Karpas-422 (cell line): ENCODE data around the gene RGS18. TPM values are rescaled to one million over a fixed set of nuclear protein-coding genes. Genes with fewer than 3 reads are reported as not detected.
A peak's percentile ranks its signal among the peaks of the same experiment; 100 is the strongest.
"Not testable (repeated sequence)": the region's sequence is repeated elsewhere in the genome, so short reads cannot be mapped to it uniquely, and the experiment has no call there.

Experiments
- DNase-seq: peaks from one replicate; pipeline ENCODE4 v3.0.0-alpha.2; 2015
- H2AFZ ChIP-seq: fragments of 200-600 bp; sonication (generic); 2 replicates; pipeline ENCODE4 v1.6.1; 2014; ENCODE audit warnings: antibody characterized with exemption, low read length, mixed read lengths
- H3K27ac ChIP-seq: fragments of 200-600 bp; sonication (generic); 2 replicates; pipeline ENCODE4 v1.5.1; 2014; ENCODE audit warnings: mild to moderate bottlenecking, low read length, moderate library complexity
- H3K27me3 ChIP-seq: fragments of 200-600 bp; sonication (generic); 2 replicates; pipeline ENCODE4 v1.6.1; 2014; ENCODE audit warnings: low read length, mixed read lengths
- H3K36me3 ChIP-seq: fragments of 200-600 bp; sonication (generic); 2 replicates; pipeline ENCODE4 v1.6.1; 2014; ENCODE audit warnings: low read length, mixed read lengths; ENCODE audit not compliant: insufficient read depth
- H3K4me1 ChIP-seq: fragments of 200-600 bp; sonication (generic); 2 replicates; pipeline ENCODE4 v1.6.1; 2014; ENCODE audit warnings: mild to moderate bottlenecking, low read length, mixed read lengths
- H3K4me2 ChIP-seq: fragments of 200-600 bp; sonication (generic); 2 replicates; pipeline ENCODE4 v1.6.1; 2014; ENCODE audit warnings: low read length, low read depth, mild to moderate bottlenecking; ENCODE audit not compliant: poor library complexity, severe bottlenecking
- H3K4me3 ChIP-seq: fragments of 200-600 bp; sonication (generic); 2 replicates; pipeline ENCODE4 v1.5.1; 2014; ENCODE audit warnings: mild to moderate bottlenecking, antibody characterized with exemption, low read length, mixed read lengths
- H3K79me2 ChIP-seq: fragments of 200-600 bp; sonication (generic); 2 replicates; pipeline ENCODE4 v1.6.1; 2014; ENCODE audit warnings: mild to moderate bottlenecking, low read length, mixed read lengths
- H3K9ac ChIP-seq: fragments of 200-600 bp; sonication (generic); 2 replicates; pipeline ENCODE4 v1.6.0; 2014; ENCODE audit warnings: low read length
- H3K9me2 ChIP-seq: fragments of 200-600 bp; sonication (generic), shearing (Covaris generic); replicated peaks from 2 replicates; pipeline ENCODE4 v1.6.0; 2014; ENCODE audit warnings: mild to moderate bottlenecking, low read length, moderate library complexity; ENCODE audit not compliant: insufficient read depth
- H3K9me3 ChIP-seq: fragments of 300-700, 200-600 bp; sonication (generic); 2 replicates; pipeline ENCODE4 v1.6.1; 2014; ENCODE audit warnings: low read length, mixed read lengths
- H4K20me1 ChIP-seq: fragments of 200-600 bp; sonication (generic); 2 replicates; pipeline ENCODE4 v1.6.1; 2014; ENCODE audit warnings: mild to moderate bottlenecking, antibody characterized with exemption, low read length, low read depth; ENCODE audit not compliant: insufficient read depth
- total RNA-seq: library from RNA; depleted of rRNA; stranded (reverse); fragments of >200 nt; shearing (Covaris generic); gene quantifications from 2 replicates; pipeline ENCODE4 v1.2.3, GENCODE V29; 2014; ENCODE audit warnings: low replicate concordance

The RGS18 gene
- total RNA-seq, 1 experiment from 2014 or later, result 47.3 TPM

DNA sequence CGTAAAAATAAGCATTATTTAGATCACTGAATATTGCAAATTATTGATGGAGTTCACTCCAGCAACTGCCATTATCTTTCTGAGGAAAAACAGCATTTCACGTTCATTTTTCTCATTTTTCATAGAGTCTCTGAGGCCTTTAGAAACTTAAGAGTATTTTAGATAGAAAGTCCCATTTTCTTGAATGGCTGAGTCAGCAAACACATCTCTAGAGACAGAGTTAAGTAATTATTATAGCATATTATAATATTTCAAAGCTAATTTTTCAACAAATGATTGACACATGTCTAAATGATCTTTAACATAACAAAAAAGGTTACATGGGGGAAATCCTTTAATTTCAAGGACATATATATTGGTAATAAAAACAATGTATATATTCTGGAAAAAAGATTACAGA lies 31.8 kb downstream of the RGS18 start:
- H3K36me3 ChIP-seq, result no peaks in the 10 kb centered on the region
- no peaks in the 10 kb centered on the region for H3K9me3 ChIP-seq
- DNase-seq, result no peak
- no peak overlapping the region for H3K4me3 ChIP-seq
- no peaks in the 10 kb centered on the region for H3K79me2 ChIP-seq
- no peak overlapping the region for H3K27ac ChIP-seq
- no peaks in the 10 kb centered on the region for H4K20me1 ChIP-seq
- H3K4me1 ChIP-seq, result peaks cover 40% of the 10 kb centered on the region
- H3K27me3 ChIP-seq, result no peaks in the 10 kb centered on the region
- no peak overlapping the region for H3K4me2 ChIP-seq
- H3K9me2 ChIP-seq, result no peaks in the 10 kb centered on the region
- H3K9ac ChIP-seq, result no peak overlapping the region
- peak overlapping the region; percentile 51; the same call in 1 of the 2 replicates for H2AFZ ChIP-seq

DNA sequence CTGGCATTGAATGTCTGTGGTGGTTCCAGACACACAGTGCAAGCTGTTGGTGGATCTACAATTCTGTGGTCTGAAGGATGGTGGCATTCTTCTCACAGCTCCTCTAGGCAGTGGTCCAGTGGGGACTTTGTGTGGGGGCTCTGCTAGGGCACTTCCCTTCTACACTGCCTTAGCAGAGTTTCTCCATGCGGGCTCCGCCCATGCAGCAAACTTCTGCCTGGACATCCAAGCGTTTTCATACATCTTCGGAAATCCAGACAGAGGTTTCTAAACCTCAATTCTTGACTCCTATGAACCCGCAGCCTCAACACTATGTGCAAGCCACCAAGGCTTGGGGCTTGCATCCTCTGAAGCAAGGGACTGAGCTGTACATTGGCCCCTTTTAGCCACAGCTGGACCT lies 43.0 kb downstream of the RGS18 start:
- H2AFZ ChIP-seq, result no peak overlapping the region
- no peak overlapping the region for H3K9ac ChIP-seq
- H3K4me3 ChIP-seq, result no peak overlapping the region
- H3K79me2 ChIP-seq, result no peaks in the 10 kb centered on the region
- H3K4me1 ChIP-seq, result peaks cover 9% of the 10 kb centered on the region
- H3K27ac ChIP-seq, result no peak overlapping the region
- no peak for DNase-seq
- no peaks in the 10 kb centered on the region for H4K20me1 ChIP-seq
- no peak overlapping the region for H3K4me2 ChIP-seq
- no peaks in the 10 kb centered on the region for H3K27me3 ChIP-seq
- H3K9me3 ChIP-seq, result no peaks in the 10 kb centered on the region
- H3K36me3 ChIP-seq, result no peaks in the 10 kb centered on the region
- H3K9me2 ChIP-seq, result no peaks in the 10 kb centered on the region

GRCh38 chr1:192224396-192224795 lies 66.1 kb downstream of the RGS18 start:
- Histone ChIP-seq H3K4me1 (no peaks in the 10 kb centered on the region), H3K9me2 (no peaks in the 10 kb centered on the region), H3K36me3 (no peaks in the 10 kb centered on the region), H3K4me2 (no peak overlapping the region), H2AFZ (no peak overlapping the region), H3K27me3 (no peaks in the 10 kb centered on the region), H4K20me1 (no peaks in the 10 kb centered on the region), H3K4me3 (no peak overlapping the region), H3K9me3 (no peaks in the 10 kb centered on the region), H3K9ac (no peak overlapping the region), H3K79me2 (no peaks in the 10 kb centered on the region), H3K27ac (no peak overlapping the region)
- DNase-seq, result no peak

DNA sequence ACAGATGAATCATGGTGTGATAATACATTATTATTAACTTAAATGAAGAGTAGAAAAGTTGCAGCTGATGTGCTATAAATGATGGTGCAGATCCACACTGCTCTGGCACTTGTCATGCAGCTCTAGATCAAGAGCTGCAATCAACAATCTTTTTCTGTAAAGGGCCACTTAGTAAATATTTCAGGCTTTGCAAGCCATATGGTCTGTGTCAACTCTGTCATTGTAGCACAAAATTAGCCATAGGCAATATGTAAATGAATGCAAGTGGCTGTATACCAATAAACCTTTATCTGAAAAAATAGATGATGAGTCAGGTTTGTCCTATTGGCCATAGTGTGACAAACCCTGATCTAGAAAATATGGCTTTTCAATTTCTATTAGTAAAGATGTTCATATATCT lies 66.6 kb downstream of the RGS18 start:
- Histone ChIP-seq H3K9ac (no peak overlapping the region), H3K36me3 (no peaks in the 10 kb centered on the region), H3K4me3 (no peak overlapping the region), H3K79me2 (no peaks in the 10 kb centered on the region), H3K4me1 (no peaks in the 10 kb centered on the region), H2AFZ (no peak overlapping the region), H3K4me2 (no peak overlapping the region), H3K9me2 (no peaks in the 10 kb centered on the region), H3K9me3 (no peaks in the 10 kb centered on the region), H3K27me3 (no peaks in the 10 kb centered on the region), H3K27ac (no peak overlapping the region), H4K20me1 (no peaks in the 10 kb centered on the region)
- DNase-seq, result no peak

- no peak overlapping the region for H3K9ac ChIP-seq
- H3K79me2 ChIP-seq, result no peaks in the 10 kb centered on the region
- no peak overlapping the region for H3K4me2 ChIP-seq
- no peak overlapping the region for H3K27ac ChIP-seq
- no peak for DNase-seq
- H2AFZ ChIP-seq, result no peak overlapping the region
- no peaks in the 10 kb centered on the region for H3K27me3 ChIP-seq
- no peaks in the 10 kb centered on the region for H3K9me3 ChIP-seq
- no peaks in the 10 kb centered on the region for H3K36me3 ChIP-seq
- H4K20me1 ChIP-seq, result no peaks in the 10 kb centered on the region
- no peak overlapping the region for H3K4me3 ChIP-seq
- no peaks in the 10 kb centered on the region for H3K4me1 ChIP-seq
- H3K9me2 ChIP-seq, result no peaks in the 10 kb centered on the region
Measured at GRCh38 chr1:192225266-192225665, 67.0 kb downstream of the RGS18 start.

DNA sequence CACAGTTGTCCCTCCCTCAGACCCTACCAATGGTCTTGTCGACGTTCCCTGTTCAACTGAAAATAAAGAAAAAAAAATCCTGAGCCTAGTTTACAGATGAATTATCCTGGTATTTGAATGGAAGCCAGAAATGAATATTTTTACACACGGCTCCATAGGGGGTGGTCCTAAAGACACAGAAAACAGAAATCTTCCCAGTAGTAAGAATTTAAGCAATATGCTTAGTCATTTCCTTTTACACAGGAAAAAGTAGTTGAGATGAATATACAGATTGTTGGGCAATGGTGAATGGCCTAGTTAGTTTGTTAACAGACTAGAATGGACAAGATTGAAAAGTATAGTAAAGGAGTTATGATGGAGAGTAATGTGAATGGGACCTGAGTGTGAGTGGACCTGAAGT lies 67.4 kb downstream of the RGS18 start:
- Histone ChIP-seq H3K4me3 (no peak overlapping the region), H2AFZ (no peak overlapping the region), H3K9me2 (no peaks in the 10 kb centered on the region), H3K27ac (no peak overlapping the region), H3K9me3 (no peaks in the 10 kb centered on the region), H3K9ac (no peak overlapping the region), H3K36me3 (no peaks in the 10 kb centered on the region), H3K27me3 (no peaks in the 10 kb centered on the region), H3K4me2 (no peak overlapping the region), H3K79me2 (no peaks in the 10 kb centered on the region), H4K20me1 (no peaks in the 10 kb centered on the region), H3K4me1 (no peaks in the 10 kb centered on the region)
- no peak for DNase-seq

GRCh38 chr1:192227330-192227729 lies 69.1 kb downstream of the RGS18 start:
- H3K4me3 ChIP-seq, result no peak overlapping the region
- H3K4me2 ChIP-seq, result no peak overlapping the region
- no peak overlapping the region for H3K27ac ChIP-seq
- no peak overlapping the region for H3K9ac ChIP-seq
- no peaks in the 10 kb centered on the region for H4K20me1 ChIP-seq
- no peak for DNase-seq
- no peaks in the 10 kb centered on the region for H3K79me2 ChIP-seq
- H3K27me3 ChIP-seq, result no peaks in the 10 kb centered on the region
- H3K36me3 ChIP-seq, result no peaks in the 10 kb centered on the region
- no peaks in the 10 kb centered on the region for H3K9me3 ChIP-seq
- no peaks in the 10 kb centered on the region for H3K4me1 ChIP-seq
- H2AFZ ChIP-seq, result no peak overlapping the region
- H3K9me2 ChIP-seq, result no peaks in the 10 kb centered on the region

DNA sequence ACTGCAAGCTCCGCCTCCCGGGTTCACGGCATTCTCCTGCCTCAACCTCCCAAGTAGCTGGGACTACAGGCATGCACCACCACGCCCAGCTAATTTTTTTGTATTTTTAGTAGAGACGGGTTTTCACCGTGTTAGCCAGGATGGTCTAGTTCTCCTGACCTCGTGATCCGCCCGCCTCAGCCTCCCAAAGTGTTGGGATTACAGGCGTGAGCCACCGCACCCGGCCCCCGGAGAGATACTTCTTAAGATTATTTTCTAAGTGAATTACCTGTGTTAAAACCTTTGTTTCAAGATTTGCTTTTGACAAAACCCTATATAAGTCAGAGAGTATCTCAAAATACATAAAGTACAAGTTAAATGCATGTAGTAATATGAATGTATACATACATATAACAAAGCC lies 69.7 kb downstream of the RGS18 start:
- H3K4me1 ChIP-seq, H3K9me3 ChIP-seq, H3K9ac ChIP-seq, H2AFZ ChIP-seq, H3K9me2 ChIP-seq, H3K36me3 ChIP-seq, H3K27ac ChIP-seq, H3K4me3 ChIP-seq, DNase-seq, H4K20me1 ChIP-seq, H3K4me2 ChIP-seq, H3K27me3 ChIP-seq, H3K79me2 ChIP-seq: not testable (repeated sequence)

GRCh38 chr1:192232817-192233417 lies 74.7 kb downstream of the RGS18 start:
- no peak overlapping the region for H2AFZ ChIP-seq
- no peaks in the 10 kb centered on the region for H3K9me3 ChIP-seq
- H3K9me2 ChIP-seq, result no peaks in the 10 kb centered on the region
- no peaks in the 10 kb centered on the region for H3K4me1 ChIP-seq
- H3K27ac ChIP-seq, result no peak overlapping the region
- no peaks in the 10 kb centered on the region for H3K79me2 ChIP-seq
- H3K4me2 ChIP-seq, result no peak overlapping the region
- H3K27me3 ChIP-seq, result no peaks in the 10 kb centered on the region
- no peaks in the 10 kb centered on the region for H3K36me3 ChIP-seq
- no peaks in the 10 kb centered on the region for H4K20me1 ChIP-seq
- no peak for DNase-seq
- no peak overlapping the region for H3K4me3 ChIP-seq
- no peak overlapping the region for H3K9ac ChIP-seq
